Stimulated activated CD4-positive, alpha-beta T cell treated with anti-CD3 and anti-CD28 coated beads, Interleukin-15, amount 100 ng/mL, for 48 hours (primary cell): ENCODE data around the gene SYNDIG1L.
A peak's percentile ranks its signal among the peaks of the same experiment; 100 is the strongest.
"Not testable (repeated sequence)": the region's sequence is repeated elsewhere in the genome, so short reads cannot be mapped to it uniquely, and the experiment has no call there.

Experiments
- DNase-seq, 2 donors: peaks; one replicate each; pipeline ENCODE4 v3.0.0-alpha.2; 2020; ENCODE audit warnings: low read depth in 2 of 2

Gene SYNDIG1L

DNA sequence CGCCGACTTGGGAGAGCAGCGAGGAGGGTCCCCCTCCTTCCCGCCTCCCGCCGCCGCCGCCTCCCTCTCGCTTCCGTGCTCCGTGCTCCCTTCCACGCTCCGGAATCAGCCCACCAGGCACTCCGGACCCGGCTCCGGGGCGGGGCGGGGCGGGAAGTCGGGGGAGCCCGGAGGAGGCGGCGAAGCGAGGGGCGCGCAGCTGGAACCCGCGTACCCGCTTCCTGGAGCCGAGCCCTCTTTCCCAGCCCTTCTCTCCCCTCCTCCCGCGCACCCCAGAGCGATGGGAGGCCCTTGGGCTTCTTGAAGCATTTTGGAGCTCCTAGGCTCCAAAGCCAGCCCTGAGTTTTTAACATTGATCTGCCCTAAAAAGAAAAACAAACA is at the start of gene SYNDIG1L:
TSS of gene SYNDIG1L (minus strand) at position 9 of the 381 bp plus-strand sequence. CDS start 16,466 bp downstream, outside the sequence.
- no peak for DNase-seq

GRCh38 chr14:74475678-74476077 is 49.7 kb upstream of the SYNDIG1L start:
- DNase-seq = no peak

DNA sequence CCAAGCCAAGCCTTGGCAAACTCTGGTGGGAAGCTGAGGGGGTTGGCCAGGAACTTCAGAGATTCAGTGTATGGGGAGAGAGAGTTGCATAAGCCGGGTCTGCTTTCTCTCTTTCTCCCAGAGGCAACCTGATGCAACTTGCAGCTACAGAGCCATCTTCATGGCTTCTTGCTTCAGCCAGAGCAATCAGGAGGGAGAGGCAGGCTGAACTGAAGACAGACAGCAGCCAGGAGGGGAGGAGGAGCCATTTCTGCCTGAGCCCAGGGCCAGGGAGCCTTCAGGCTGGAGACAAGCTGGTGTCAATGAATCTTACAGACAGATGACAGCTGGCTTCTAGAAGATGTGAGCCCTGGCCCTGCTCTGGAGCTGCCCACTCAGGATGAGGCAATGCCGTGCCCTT is 48.4 kb upstream of the SYNDIG1L start:
- no peak for DNase-seq

DNA sequence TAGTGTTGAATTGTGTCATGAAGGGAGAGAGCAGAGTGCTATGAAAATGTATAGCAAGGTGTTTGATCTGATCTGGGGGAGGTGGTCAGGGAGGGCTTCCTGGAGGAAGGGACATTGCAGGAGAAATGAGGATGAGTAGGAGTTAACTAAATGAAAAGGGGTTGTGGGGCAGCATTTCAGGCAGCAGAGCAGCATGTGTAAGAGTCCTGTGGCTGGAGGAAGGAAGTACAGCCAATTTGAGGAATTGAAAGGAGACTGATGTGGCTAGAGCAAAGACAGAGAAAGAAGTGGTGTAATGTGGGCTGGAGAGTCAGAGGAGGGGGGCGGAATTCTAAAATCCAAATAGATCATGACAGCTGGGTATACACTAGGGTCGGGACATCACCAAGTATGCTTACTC is 46.6 kb upstream of the SYNDIG1L start:
- DNase-seq = no peak

GRCh38 chr14:74469548-74470518 is 43.8 kb upstream of the SYNDIG1L start:
- no peak for DNase-seq

- no peak for DNase-seq
These were observed 42.5 kb upstream of the SYNDIG1L start for GRCh38 chr14:74468513-74468912.

DNA sequence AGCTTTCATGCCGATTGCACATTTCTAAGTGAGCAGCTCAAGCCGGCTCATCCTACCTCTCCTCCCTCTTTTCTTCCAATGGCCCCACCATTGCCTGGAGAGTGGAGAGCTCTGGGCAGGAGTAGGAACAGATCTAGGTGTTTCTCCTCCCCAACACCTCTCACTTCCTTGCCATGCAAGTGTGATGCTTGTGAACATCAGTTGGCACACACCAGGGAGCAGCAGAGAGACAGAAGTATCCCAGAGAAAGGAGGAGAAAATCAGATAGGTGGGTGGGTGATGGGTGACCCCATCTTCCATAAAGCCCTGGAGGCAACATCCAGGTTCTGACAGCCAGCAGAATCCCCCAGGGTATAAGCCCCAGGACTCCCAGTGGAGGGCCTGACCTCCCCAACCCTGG is 39.3 kb upstream of the SYNDIG1L start:
- DNase-seq = no peak

DNA sequence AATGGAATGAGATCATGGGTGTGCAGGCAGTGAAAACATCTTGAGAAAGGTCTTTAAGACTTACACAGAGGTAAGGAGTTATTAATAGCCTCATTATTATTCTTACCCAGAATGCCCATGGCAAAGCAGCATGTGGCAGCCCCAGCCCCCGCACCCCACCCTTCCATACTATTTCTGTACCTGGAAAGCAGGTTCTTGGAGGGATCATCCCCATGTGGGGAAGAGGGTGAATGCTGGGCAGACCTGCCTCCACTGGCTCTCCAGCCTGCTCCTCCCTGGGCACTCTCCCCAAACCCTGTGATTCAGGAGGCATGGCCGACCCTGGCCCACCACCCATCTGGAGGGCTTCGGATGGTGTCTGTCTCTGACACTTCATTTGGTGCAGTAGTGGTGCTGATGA is 38.8 kb upstream of the SYNDIG1L start:
- DNase-seq = no peak

DNA sequence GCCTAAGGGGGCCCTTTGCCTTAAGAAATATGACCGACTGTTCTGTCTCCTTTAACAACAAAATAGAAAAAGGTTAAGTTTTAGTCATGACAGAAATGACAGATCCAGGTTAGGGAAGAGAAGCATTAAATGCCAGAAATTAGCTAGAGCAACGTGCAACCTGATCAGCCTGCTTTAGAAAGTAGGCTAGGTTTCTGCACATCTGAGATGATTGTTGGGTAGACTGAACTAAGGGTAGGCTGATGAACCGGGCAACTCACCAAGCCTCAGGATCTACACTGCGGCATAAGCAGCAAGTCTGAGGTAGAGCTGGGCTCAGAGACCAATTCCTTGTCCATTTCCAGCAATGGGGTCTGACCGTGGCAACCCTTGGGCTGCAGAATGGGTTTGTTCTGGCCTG is 37.7 kb upstream of the SYNDIG1L start:
- no peak for DNase-seq

- DNase-seq = no peak
These were observed 37.0 kb upstream of the SYNDIG1L start for GRCh38 chr14:74462993-74463392.

GRCh38 chr14:74459976-74460375 is 34.0 kb upstream of the SYNDIG1L start:
- no peak for DNase-seq

- DNase-seq = peak; percentile 3 to 5
These were observed 33.4 kb upstream of the SYNDIG1L start for GRCh38 chr14:74459289-74459946.

- no peak for DNase-seq
These were observed 31.5 kb upstream of the SYNDIG1L start for GRCh38 chr14:74457565-74457895.

DNA sequence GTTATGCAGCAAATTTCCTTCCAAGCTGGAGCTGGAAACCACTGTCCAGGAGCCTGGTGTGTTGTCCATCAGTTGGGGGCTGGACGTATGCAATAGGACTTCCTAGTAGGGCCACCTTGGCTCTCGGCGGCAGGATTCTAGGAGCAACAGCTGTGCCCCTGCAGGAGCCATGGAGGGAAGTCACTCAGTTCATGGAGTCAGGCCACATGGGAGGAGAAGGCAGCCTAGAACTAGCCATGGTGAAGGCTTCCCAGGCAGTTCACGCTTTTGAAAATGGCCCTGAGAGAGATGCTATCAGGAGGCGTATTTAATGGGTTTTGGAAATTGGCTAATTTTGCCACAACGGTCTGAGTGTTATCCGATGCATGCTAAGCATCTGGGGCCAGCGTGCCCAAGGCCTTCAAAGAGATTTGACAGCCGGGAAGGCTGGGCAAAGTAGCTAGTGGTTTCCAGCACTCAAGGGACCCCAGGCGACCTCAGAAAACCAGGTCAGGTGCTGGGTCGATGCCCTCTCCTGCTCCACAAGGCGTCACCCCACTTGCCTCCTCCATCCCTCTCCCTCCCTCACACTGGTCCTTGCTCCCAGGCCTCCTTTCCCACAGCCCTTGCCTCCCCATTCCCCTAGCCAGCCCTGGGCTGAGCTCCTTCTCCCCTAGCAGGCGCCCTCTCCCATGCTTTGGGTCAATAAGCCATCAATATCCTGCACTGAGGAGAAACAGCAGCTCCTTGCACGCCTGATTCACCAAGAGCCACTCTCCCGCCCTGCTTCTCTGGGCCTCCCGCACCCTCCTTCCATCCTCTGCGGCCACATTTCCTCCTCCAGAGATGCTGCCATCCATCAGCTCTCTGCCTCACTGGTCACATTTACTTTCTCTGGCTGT is 30.9 kb upstream of the SYNDIG1L start:
- DNase-seq = no peak

DNA sequence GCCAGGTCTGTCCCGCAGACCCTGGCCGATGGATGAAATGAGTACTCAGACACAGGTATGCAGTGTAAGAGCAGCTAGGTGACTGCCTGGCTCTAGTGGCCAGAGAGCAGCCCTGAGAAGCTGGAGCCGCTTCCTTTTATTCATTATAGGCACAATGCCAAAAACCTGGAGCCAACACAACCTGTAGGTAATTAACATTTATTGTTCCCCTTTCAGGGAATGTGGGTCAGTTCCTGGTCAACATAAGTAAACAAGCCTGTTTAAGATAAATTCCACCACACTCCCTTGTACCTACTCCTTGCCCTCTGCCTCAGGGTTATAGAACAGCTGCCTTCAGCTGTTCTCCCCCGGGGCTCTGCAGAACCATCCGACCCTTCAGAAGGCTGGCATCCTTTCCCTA is 28.4 kb upstream of the SYNDIG1L start:
- DNase-seq = not testable (repeated sequence)

DNA sequence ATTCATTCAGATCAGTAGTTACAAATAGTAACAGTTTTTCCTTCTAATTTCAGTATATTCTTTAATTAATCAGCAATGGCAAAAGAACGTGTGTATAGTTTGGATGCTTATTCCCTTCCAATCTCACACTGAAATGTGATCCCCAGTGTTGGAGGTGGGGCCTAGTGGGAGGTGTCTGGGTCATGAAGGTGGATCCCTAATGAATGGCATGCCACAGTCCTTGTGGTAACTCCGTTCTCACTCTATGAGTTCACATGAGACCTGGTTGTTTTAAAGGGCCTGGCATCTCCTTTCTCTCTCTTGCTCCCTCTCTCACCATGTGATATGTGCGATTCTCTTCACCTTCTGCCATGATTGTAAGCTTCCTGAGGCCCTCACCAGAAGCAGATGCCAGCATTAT is 18.9 kb upstream of the SYNDIG1L start:
- no peak for DNase-seq

DNA sequence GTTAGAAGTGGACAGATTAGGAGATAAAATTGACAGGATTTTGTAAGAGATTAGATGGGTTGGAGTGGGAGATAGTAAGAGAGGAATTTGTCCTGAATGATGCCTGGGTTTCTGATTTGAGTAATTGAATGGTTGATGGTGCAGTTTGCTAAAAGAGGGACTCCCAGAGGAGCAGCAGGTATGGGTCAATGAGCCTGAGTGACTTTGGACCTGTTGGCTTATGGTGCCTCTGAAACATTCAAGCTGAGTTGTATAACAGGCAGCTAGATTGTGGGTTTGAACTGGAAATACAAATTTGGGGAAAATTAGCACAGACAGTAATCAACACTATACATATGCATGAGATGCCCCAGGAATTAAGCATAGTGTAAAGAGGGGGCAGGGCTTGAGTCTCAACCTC is 16.7 kb upstream of the SYNDIG1L start:
- DNase-seq = no peak

- no peak for DNase-seq
These were observed 15.1 kb upstream of the SYNDIG1L start for GRCh38 chr14:74441113-74441512.

DNA sequence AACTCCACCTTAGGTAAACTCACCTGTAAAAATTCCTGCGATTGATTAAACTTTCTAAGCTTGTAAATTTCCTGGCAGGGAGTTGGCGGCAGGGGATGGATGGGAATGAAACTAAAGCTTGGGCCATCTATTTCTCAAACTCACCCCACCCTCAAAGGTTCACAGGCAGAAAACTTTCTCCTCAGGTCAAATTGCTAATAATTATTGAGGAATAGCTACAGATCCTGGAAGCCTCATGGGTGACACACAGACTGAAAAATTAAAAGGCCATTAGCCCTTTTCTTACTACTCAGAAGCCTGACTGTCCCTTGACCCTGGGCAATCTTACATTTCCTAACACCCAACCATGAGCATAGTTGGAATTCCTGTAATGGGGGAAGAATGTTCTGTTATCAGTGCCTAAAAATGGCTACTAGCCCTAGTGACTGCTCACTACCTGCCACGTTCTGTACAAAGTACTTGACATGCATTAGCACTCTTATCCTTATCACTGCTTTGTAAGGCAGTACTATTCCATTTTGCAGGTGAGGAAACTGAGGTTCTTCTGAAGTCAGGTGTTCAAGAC is 12.4 kb upstream of the SYNDIG1L start:
- no peak for DNase-seq

DNA sequence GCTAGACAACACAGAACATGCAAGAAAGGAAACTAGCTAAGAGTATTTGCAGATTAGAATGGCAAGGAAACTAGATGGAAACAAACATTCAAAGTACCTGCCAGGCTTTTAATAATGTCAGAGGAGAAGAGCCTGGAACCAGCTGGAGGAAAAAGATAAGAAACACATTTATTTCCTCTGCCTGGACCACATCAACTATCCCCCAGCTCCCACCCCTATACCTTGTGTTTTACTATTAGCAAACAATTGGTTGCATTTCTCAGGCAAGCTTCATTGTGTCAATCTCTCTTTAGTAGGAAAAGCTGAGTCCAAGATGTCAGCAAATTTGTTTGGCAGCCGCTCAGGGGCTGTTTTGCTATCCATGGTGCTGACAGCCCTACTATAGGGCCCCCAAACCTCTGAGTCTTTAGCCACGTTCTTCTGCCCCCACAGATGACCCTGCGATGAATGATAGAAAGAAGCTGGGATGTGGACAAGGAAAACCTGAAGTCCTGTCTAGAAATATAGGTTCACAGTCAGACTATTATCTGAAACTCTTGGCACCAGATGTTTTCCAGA is 11.6 kb upstream of the SYNDIG1L start:
- DNase-seq = no peak

GRCh38 chr14:74434294-74434693 is 8.3 kb upstream of the SYNDIG1L start:
- no peak for DNase-seq

DNA sequence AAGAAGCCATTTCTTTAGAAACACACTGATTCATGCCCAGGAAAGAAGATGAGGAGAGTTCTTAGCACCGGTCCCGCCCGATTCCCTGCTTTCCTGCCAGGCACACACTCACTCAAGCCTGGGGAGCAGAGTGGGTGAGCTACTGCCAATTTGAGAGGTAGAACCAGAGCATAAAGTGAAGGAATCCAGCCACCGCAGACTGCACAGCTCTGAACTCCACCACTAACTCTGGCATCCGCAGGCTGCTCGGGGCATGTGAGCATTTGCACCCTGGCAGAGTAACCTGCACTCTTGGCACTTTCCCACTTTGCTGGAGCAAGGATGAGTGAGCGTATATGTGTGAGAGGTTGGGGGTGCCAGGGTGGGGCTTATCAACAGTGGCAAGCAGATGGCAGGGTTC is 4.0 kb upstream of the SYNDIG1L start:
- DNase-seq = no peak
